GM12878 (cell line): Measurements from ENCODE around the gene CFAP74. TPM values are rescaled to one million over a fixed set of nuclear protein-coding genes. Genes with fewer than 3 reads are reported as not detected.

ENCODE experiments used
- ATAC-seq: fragments of 200-7000 bp; cut with Tn5 transposase; 3 replicates; pipeline ENCODE4 v1.9.1; 2020; ENCODE audit warnings: mild to moderate bottlenecking, moderate library complexity
- BruUV-seq: library from RNA; stranded (reverse); fragments of 400-500 nt; replicated peaks from 2 replicates; lab custom pipeline; 2021; lab: Mats Ljungman, UMichigan
- CTCF ChIA-PET: fragments of 300-600 bp; sonication (Branson Sonifier 250); formaldehyde crosslinking; extraction: SDS; loops from one replicate; lab custom pipeline; 2021; ENCODE audit warnings: inconsistent platforms; lab: Yijun Ruan, JAX
- POLR2A ChIA-PET: fragments of 350-600 bp; formaldehyde crosslinking; extraction: SDS; loops from one replicate; lab custom pipeline; 2021; ENCODE audit warnings: inconsistent platforms; lab: Charles Lee
- RAD21 ChIA-PET: fragments of 300-600 bp; sonication (Branson Sonifier 250); formaldehyde crosslinking; loops from one replicate; lab custom pipeline; 2023; ENCODE audit warnings: antibody characterized with exemption; ENCODE audit not compliant: unreplicated experiment; lab: Charles Lee
- SMC1A ChIA-PET: fragments of 300-600 bp; sonication (Branson Sonifier 250); formaldehyde crosslinking; loops from one replicate; lab custom pipeline; 2023; ENCODE audit not compliant: unreplicated experiment, uncharacterized antibody; lab: Charles Lee
- DNase-seq: peaks from one replicate; pipeline ENCODE4 v3.0.0-alpha.2; 2011; ENCODE audit warnings: low read depth, low spot score
- FAIRE-seq: peaks from 3 replicates; lab custom pipeline; 2011; peaks lifted over from hg19 to GRCh38; lab: Jason Lieb, UNC
- H2AFZ ChIP-seq: 2 replicates; pipeline ENCODE4 v1.6.0; 2011; ENCODE audit warnings: low read depth, low read length, control low read depth; ENCODE audit not compliant: control insufficient read depth
- H3K27ac ChIP-seq: 2 replicates; pipeline ENCODE4 v1.5.1; 2011; ENCODE audit warnings: control low read depth; ENCODE audit not compliant: control insufficient read depth, insufficient read depth
- H3K27me3 ChIP-seq, 2 experiments: replicated peaks in 1 of 2; 2 replicates each; pipeline versions ENCODE4 v1.6.0 to v1.6.1; 2011; ENCODE audit warnings: low read length in 1 of 2; ENCODE audit not compliant: control insufficient read depth in 2 of 2, insufficient read depth in 2 of 2
- H3K36me3 ChIP-seq, 2 experiments: 2 replicates each; pipeline ENCODE4 v1.5.1; 2011; ENCODE audit warnings: low read length in 1 of 2; ENCODE audit not compliant: control insufficient read depth in 2 of 2, insufficient read depth in 2 of 2
- H3K4me1 ChIP-seq: 2 replicates; pipeline ENCODE4 v1.6.1; 2011; ENCODE audit warnings: mild to moderate bottlenecking, low read length, moderate library complexity, mixed read lengths; ENCODE audit not compliant: control insufficient read depth, insufficient read depth
- H3K4me2 ChIP-seq: 2 replicates; pipeline ENCODE4 v1.6.0; 2011; ENCODE audit warnings: control low read depth; ENCODE audit not compliant: control insufficient read depth, insufficient read depth
- H3K4me3 ChIP-seq: fragments of 200-600 bp; sonication (generic); 2 replicates; pipeline ENCODE4 v1.5.1; 2016
- H3K79me2 ChIP-seq: 2 replicates; pipeline ENCODE4 v1.6.0; 2011; ENCODE audit warnings: low read length; ENCODE audit not compliant: control insufficient read depth, insufficient read depth
- H3K9ac ChIP-seq: 2 replicates; pipeline ENCODE4 v1.8.0; 2011; ENCODE audit warnings: low read length, control low read depth, mixed read lengths; ENCODE audit not compliant: control insufficient read depth, insufficient read depth
- H3K9me3 ChIP-seq: replicated peaks from 3 replicates; pipeline ENCODE4 v1.5.1; 2011; ENCODE audit warnings: mild to moderate bottlenecking, low read length; ENCODE audit not compliant: control insufficient read depth, insufficient read depth
- H4K20me1 ChIP-seq: 2 replicates; pipeline ENCODE4 v1.6.0; 2011; ENCODE audit not compliant: control insufficient read depth, insufficient read depth
- ASH2L ChIP-seq: fragments of 300-600, 200-600 bp; sonication (generic); IDR thresholded peaks from 2 replicates; pipeline ENCODE4 v1.6.1; 2017; ENCODE audit warnings: low read depth, mild to moderate bottlenecking, borderline replicate concordance
- BCL3 ChIP-seq: IDR thresholded peaks from 2 replicates; pipeline ENCODE4 v1.6.1; 2011; ENCODE audit warnings: borderline replicate concordance, low read depth, mild to moderate bottlenecking, moderate library complexity, low read length; ENCODE audit not compliant: insufficient read depth, poor library complexity, severe bottlenecking
- BCLAF1 ChIP-seq: fragments of 450-650 bp; IDR thresholded peaks from 2 replicates; pipeline ENCODE4 v1.6.1; 2017; ENCODE audit warnings: antibody characterized with exemption, mild to moderate bottlenecking, moderate library complexity
- CEBPB ChIP-seq, 2 experiments: fragments of 150-350 bp in 1 of 2; IDR thresholded peaks; 2 replicates each; pipeline ENCODE4 v1.6.1; 2012 to 2014; ENCODE audit warnings: low read depth in 2 of 2, low read length in 2 of 2, borderline replicate concordance in 1 of 2, inconsistent platforms in 1 of 2
- CHD2 ChIP-seq: IDR thresholded peaks from 2 replicates; pipeline ENCODE4 v1.6.1; 2011; ENCODE audit warnings: low read depth, low read length, improper control_type of control experiment, borderline replicate concordance
- EP300 ChIP-seq, 2 experiments: fragments of 150-350 bp in 1 of 2; IDR thresholded peaks; 2 replicates each; pipeline ENCODE4 v1.6.1; 2011 to 2012; ENCODE audit warnings: low read depth in 2 of 2, low read length in 2 of 2, borderline replicate concordance in 1 of 2, improper control_type of control experiment in 1 of 2, inconsistent platforms in 1 of 2; ENCODE audit not compliant: control insufficient read depth in 1 of 2
- ESRRA ChIP-seq: IDR thresholded peaks from 2 replicates; pipeline ENCODE4 v1.6.1; 2012; ENCODE audit warnings: mild to moderate bottlenecking, low read length, improper control_type of control experiment
- IRF4 ChIP-seq: IDR thresholded peaks from 2 replicates; pipeline ENCODE4 v1.6.1; 2011; ENCODE audit warnings: low read depth, low read length
- KDM1A ChIP-seq: fragments of 200-600 bp; sonication (generic); IDR thresholded peaks from 2 replicates; pipeline ENCODE4 v1.6.1; 2016; ENCODE audit warnings: borderline replicate concordance
- MEF2A ChIP-seq: IDR thresholded peaks from 2 replicates; pipeline ENCODE4 v1.6.1; 2011; ENCODE audit warnings: low read depth, mild to moderate bottlenecking, low read length, moderate library complexity; ENCODE audit not compliant: insufficient read depth
- NR2C2 ChIP-seq: IDR thresholded peaks from 2 replicates; pipeline ENCODE4 v1.6.1; 2011; ENCODE audit warnings: borderline replicate concordance, low read depth; ENCODE audit not compliant: control insufficient read depth, insufficient read length
- RAD51 ChIP-seq: fragments of 450-650 bp; IDR thresholded peaks from 2 replicates; pipeline ENCODE4 v1.6.1; 2016; ENCODE audit warnings: moderate library complexity, mild to moderate bottlenecking, inconsistent platforms
- RCOR1 ChIP-seq: conservative IDR thresholded peaks from 2 replicates; pipeline ENCODE4 v1.6.1; 2012; ENCODE audit warnings: low read depth, low read length, improper control_type of control experiment
- RUNX3 ChIP-seq: IDR thresholded peaks from 2 replicates; pipeline ENCODE4 v1.6.1; 2012; ENCODE audit warnings: low read length, inconsistent platforms
- SMARCA5 ChIP-seq: fragments of 450-650 bp; IDR thresholded peaks from 2 replicates; pipeline ENCODE4 v1.6.1; 2017; ENCODE audit warnings: mild to moderate bottlenecking
- SUPT20H ChIP-seq: IDR thresholded peaks from 2 replicates; pipeline ENCODE4 v1.6.1; 2011; ENCODE audit warnings: low read depth, mild to moderate bottlenecking, low read length, moderate library complexity, borderline replicate concordance; ENCODE audit not compliant: control insufficient read depth
- ZNF207 ChIP-seq: fragments of 450-650 bp; IDR thresholded peaks from 2 replicates; pipeline ENCODE4 v1.6.1; 2014; ENCODE audit warnings: antibody characterized with exemption, mild to moderate bottlenecking, borderline replicate concordance
- ZNF384 ChIP-seq: IDR thresholded peaks from 2 replicates; pipeline ENCODE4 v1.6.1; 2012; ENCODE audit warnings: low read depth, mild to moderate bottlenecking, low read length, improper control_type of control experiment, borderline replicate concordance
- WGBS: methylation state at CpG from one replicate; pipeline ENCODE4 v1.1.6; 2016; ENCODE audit warnings: low lambda C conversion rate; ENCODE audit not compliant: insufficient replicate concordance, insufficient coverage; ENCODE audit errors: missing lambda C conversion rate; 5-methylcytosine and 5-hydroxymethylcytosine counted together
- in situ Hi-C: fragments of 300-500 bp; cut with MboI; formaldehyde crosslinking; loops from 9 replicates; pipeline ENCODE4 v1.14.3; 2018; ENCODE audit warnings: mixed read lengths
- intact Hi-C: fragments of 100-400 bp; cut with micrococcal nuclease; formaldehyde crosslinking; loops from one replicate; pipeline ENCODE4 v1.14.2; 2022; ENCODE audit not compliant: unreplicated experiment
- polyA plus RNA-seq, 11 experiments: library from polyadenylated mRNA; depleted of rRNA in 4 of 11; unstranded in 6 of 11; stranded (reverse) in 5 of 11; fragments of >200 nt; fragmentation: Nextera tagmentation in 4 of 11; fragmentation: Illumina TruSeq in 1 of 11; extraction: Ambion mirVana in 4 of 11; extraction: Trizol in 1 of 11; gene quantifications; 1 replicate in 1 of 11; 2 replicates in 10 of 11; pipeline versions ENCODE4 v1.2.1 to v1.2.3, GENCODE V29; 2011 to 2016; ENCODE audit warnings: inconsistent platforms in 2 of 11, missing spikeins in 2 of 11, low read depth in 1 of 11
- total RNA-seq, 4 experiments: library from RNA; depleted of rRNA in 3 of 4; stranded (reverse); fragments of >200 nt in 3 of 4; fragmentation: Illumina TruSeq in 1 of 4; extraction: Trizol in 1 of 4; gene quantifications; 2 replicates each; pipeline versions ENCODE4 v1.2.1 to v1.2.3, GENCODE V29; 2013 to 2021

Gene CFAP74
- total and polyA plus RNA-seq, 10 of the 15 experiments (the other 5 are each of a cell fraction or from before 2014, with no cell fraction given), result 0.01 TPM; not detected in 9

- H3K4me1 ChIP-seq, result no peaks in the 10 kb centered on the region
Measured at GRCh38 chr1:2031546-2032540, 28.3 kb upstream of the CFAP74 start.

More at GRCh38 chr1:2031546-2032540, 28.3 kb upstream of the CFAP74 start:
- DNase-seq, result no peak
- H4K20me1 ChIP-seq, result no peaks in the 10 kb centered on the region
- FAIRE-seq, result no peak
- ChIA-PET POLR2A (no interaction called here), CTCF (no interaction called here), SMC1A (no interaction called here), RAD21 (no interaction called here)
- no TSS peak for BruUV-seq
- H3K27me3 ChIP-seq, result no peaks in the 10 kb centered on the region
- H3K4me3 ChIP-seq, result no peak overlapping the region
- H3K4me2 ChIP-seq, result no peak overlapping the region
- H3K36me3 ChIP-seq, result no peaks in the 10 kb centered on the region
- WGBS, result 26% methylated on average over 32 of the region's 33 CpGs
- no peak overlapping the region for H3K9ac ChIP-seq
- no peaks in the 10 kb centered on the region for H3K9me3 ChIP-seq
- H3K27ac ChIP-seq, result no peak overlapping the region
- ATAC-seq, result no peak
- in situ Hi-C loops, result no loop called here
- no peak overlapping the region for H2AFZ ChIP-seq
- intact Hi-C loops, result no loop called here
- TF ChIP-seq BCLAF1 (no peak), MEF2A (no peak), RAD51 (no peak), EP300 (IDR thresholded peaks at IDR 0.05; ENCODE audit: borderline replicate concordance in 1 of 2, control insufficient read depth in 1 of 2, low read depth in 2 of 2, low read length in 2 of 2) (no peak), IRF4 (no peak), KDM1A (no peak), ZNF207 (no peak), ESRRA (no peak), BCL3 (no peak), RCOR1 (no peak), NR2C2 (no peak), CHD2 (no peak), ASH2L (no peak), SMARCA5 (no peak), RUNX3 (no peak), CEBPB (IDR thresholded peaks at IDR 0.05; ENCODE audit: borderline replicate concordance in 1 of 2, low read depth in 2 of 2, low read length in 2 of 2) (no peak), ZNF384 (no peak), SUPT20H (no peak)
- no peaks in the 10 kb centered on the region for H3K79me2 ChIP-seq
